ENCODE results near the gene FREM1.

The FREM1 gene

GRCh38 chr9:14909961-14910805 lies at the start of gene FREM1:
TSS of gene FREM1 (minus strand) at chr9:14910428. CDS start at chr9:14868977, 41,451 bp downstream.
- CTCF ChIA-PET = interaction anchor here (0.6 kb wide), 1 partner anchor 785 kb away, joined by 4 read pairs; no protein-coding TSS in a partner anchor
- Mint-ChIP-seq H3K27me3 (no peaks in the 10 kb centered on the region), H3K27ac (no peak within 1 kb of the TSS), H3K4me1 (no peaks in the 10 kb centered on the region), H3K36me3 (no peaks in the 10 kb centered on the region), H3K9me3 (no peaks in the 10 kb centered on the region), H3K4me3 (no peak within 1 kb of the TSS)
- no peak for DNase-seq

- DNase-seq = no peak
- H3K27ac Mint-ChIP-seq = peak overlapping the region; percentile 6
- peaks cover 2% of the 10 kb centered on the region for H3K9me3 Mint-ChIP-seq
- no peak overlapping the region for H3K4me3 Mint-ChIP-seq
- H3K36me3 Mint-ChIP-seq = peaks cover 3% of the 10 kb centered on the region
- H3K27me3 Mint-ChIP-seq = peaks cover 5% of the 10 kb centered on the region
- peaks cover 29% of the 10 kb centered on the region for H3K4me1 Mint-ChIP-seq
- CTCF ChIA-PET = no interaction called here
These were observed 48.8 kb upstream of the FREM1 start for GRCh38 chr9:14958989-14959388.

GRCh38 chr9:14957109-14957508 lies 46.9 kb upstream of the FREM1 start:
- Mint-ChIP-seq H3K27me3 (peaks cover 5% of the 10 kb centered on the region), H3K9me3 (peaks cover 2% of the 10 kb centered on the region), H3K4me1 (peaks cover 29% of the 10 kb centered on the region), H3K4me3 (no peak overlapping the region), H3K36me3 (peaks cover 3% of the 10 kb centered on the region), H3K27ac (no peak overlapping the region)
- no peak for DNase-seq
- CTCF ChIA-PET = no interaction called here

- Mint-ChIP-seq H3K36me3 (no peaks in the 10 kb centered on the region), H3K4me1 (peaks cover 21% of the 10 kb centered on the region), H3K27ac (no peak overlapping the region), H3K4me3 (no peak overlapping the region), H3K9me3 (peaks cover 2% of the 10 kb centered on the region), H3K27me3 (peaks cover 5% of the 10 kb centered on the region)
- DNase-seq = no peak
- CTCF ChIA-PET = no interaction called here
These were observed 46.0 kb upstream of the FREM1 start for GRCh38 chr9:14956208-14956607.

DNA sequence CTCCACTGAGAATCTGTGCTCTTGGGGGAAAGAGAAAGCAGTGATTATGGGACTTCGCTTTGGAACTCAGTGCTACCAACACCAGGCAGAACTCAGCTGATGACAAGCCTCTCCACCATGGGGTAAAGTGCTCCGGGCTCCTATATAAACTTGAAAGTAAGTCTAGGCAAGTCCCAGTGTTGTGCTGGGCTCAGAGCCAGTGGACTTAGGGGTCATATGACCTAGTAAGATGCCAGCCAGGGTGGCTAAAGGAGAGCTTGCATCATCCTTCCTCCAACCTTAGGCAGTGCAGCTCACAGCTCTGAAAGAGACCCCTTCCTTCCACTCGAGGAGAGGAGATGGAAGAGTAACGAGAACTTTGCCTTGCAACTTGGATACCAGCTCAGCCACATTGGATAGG lies 35.1 kb upstream of the FREM1 start:
- no peak overlapping the region for H3K4me3 Mint-ChIP-seq
- H3K27me3 Mint-ChIP-seq = no peaks in the 10 kb centered on the region
- H3K27ac Mint-ChIP-seq = no peak overlapping the region
- H3K4me1 Mint-ChIP-seq = no peaks in the 10 kb centered on the region
- no peaks in the 10 kb centered on the region for H3K36me3 Mint-ChIP-seq
- no peak for DNase-seq
- CTCF ChIA-PET = interaction anchor here (1.0 kb wide), 1 partner anchor 10 kb away, joined by 5 read pairs; no protein-coding TSS in a partner anchor
- H3K9me3 Mint-ChIP-seq = no peaks in the 10 kb centered on the region

DNA sequence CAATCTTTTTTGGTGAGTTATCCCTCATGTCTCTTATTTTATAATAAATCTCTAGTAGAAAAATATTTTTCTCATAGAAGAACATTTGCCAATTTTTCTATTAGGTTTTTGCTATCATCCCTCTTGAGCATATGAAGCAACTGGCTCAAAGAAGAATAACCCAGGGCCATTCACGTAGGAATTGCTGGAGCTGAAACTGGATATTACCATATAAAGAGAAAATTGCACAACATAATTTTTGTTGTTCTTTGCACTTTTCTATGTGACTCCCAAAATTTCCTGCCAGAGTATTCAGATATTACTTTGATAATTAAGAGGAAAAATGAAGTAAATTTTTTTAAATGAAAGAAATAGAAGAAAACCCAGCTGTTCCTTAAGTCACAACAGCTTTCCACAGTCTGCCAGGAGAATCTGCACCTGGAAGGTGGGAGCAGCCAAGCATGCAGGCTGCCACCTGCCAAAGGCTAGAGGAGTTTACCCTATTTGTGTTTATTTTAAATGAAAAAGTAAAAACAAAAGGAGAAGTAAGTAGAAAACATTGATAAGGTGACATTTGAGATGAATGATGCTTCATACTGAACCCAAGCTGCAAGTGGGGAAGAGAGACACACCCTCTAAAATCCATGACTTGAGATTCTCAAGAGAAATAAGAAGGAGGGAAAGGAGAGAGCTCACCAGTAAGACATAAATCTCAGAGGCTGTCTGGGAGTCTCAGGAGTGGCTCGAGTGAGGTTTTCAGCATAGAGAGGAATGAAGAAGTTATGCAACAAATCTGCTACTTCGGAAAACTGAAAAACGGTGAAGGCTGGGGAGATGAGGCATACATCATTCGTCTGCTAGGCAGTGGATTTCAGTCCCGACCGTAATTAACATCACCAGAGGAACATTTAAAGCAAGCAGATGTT lies 31.5 kb upstream of the FREM1 start:
- H3K4me3 Mint-ChIP-seq = no peak overlapping the region
- H3K27ac Mint-ChIP-seq = no peak overlapping the region
- CTCF ChIA-PET = no interaction called here
- H3K9me3 Mint-ChIP-seq = no peaks in the 10 kb centered on the region
- H3K27me3 Mint-ChIP-seq = no peaks in the 10 kb centered on the region
- no peaks in the 10 kb centered on the region for H3K36me3 Mint-ChIP-seq
- no peak for DNase-seq
- H3K4me1 Mint-ChIP-seq = no peaks in the 10 kb centered on the region

GRCh38 chr9:14939378-14939777 lies 29.1 kb upstream of the FREM1 start:
- Mint-ChIP-seq H3K27me3 (no peaks in the 10 kb centered on the region), H3K27ac (no peak overlapping the region), H3K9me3 (no peaks in the 10 kb centered on the region), H3K4me3 (no peak overlapping the region), H3K4me1 (no peaks in the 10 kb centered on the region), H3K36me3 (no peaks in the 10 kb centered on the region)
- CTCF ChIA-PET = no interaction called here
- no peak for DNase-seq

DNA sequence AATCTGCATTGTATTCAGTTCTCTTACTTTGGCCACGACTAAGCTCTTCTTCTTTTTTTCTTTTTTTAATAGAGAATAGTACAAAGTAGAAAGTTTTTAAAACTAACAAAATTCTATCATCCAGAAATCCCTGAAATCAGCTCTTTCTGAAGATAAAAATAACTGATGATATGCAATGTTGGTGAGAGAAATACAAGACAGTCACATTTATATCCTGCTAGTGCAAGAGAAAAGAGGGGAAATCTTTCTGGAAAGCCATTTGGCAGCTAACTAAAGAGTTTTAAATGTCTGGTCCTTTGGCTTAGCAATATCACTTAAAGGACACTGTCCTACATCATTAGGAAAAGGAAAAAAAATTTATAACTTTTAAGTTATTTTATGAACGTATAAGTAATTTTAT lies 27.0 kb upstream of the FREM1 start:
- Mint-ChIP-seq H3K27ac (no peak overlapping the region), H3K9me3 (no peaks in the 10 kb centered on the region), H3K4me3 (no peak overlapping the region), H3K27me3 (no peaks in the 10 kb centered on the region), H3K4me1 (no peaks in the 10 kb centered on the region), H3K36me3 (no peaks in the 10 kb centered on the region)
- DNase-seq = no peak
- CTCF ChIA-PET = interaction anchor here (0.7 to 1.2 kb wide), 2 partner anchors 26 to 201 kb away, joined by 3 read pairs; no protein-coding TSS in a partner anchor

DNA sequence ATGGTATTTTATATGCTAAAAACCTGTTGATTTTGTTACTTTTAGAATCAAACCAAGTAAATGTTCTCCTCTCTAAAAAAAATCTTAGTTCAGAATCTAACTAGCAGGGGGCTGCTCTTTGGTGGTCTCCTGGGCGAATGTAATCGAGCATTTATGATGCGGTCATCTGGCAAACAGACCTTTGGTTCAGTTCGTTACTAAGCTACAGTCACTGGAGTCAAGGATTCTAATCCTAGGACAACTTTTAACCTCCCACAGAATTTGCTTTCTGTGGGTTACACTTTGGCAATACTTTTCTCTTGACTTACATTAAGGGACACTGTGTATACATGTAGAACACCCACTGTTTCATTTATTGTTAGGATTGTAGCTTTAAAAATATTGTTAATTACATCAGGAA lies 26.3 kb upstream of the FREM1 start:
- Mint-ChIP-seq H3K4me1 (no peaks in the 10 kb centered on the region), H3K36me3 (no peaks in the 10 kb centered on the region), H3K4me3 (no peak overlapping the region), H3K27me3 (no peaks in the 10 kb centered on the region), H3K9me3 (no peaks in the 10 kb centered on the region), H3K27ac (no peak overlapping the region)
- DNase-seq = no peak
- CTCF ChIA-PET = interaction anchor here (0.7 to 1.2 kb wide), 2 partner anchors 26 to 201 kb away, joined by 3 read pairs; no protein-coding TSS in a partner anchor

DNA sequence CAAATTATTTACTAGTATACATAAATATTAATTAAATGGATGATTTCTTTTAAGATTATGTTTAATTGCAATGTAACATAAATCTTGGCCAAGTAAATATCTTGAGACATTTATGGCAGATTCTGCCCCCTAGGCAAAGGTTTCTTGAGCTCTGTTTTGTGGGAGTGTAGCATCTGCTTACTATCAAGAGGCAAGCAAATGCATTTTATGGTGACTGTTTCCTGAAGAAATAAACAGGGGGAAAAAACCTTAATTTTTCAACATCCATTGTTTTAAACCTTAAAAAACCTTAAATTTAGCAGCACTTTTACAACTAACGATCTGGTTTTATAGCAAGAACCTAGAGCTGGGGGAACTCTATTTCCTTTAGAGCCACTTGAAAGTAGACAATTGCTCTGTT lies 25.7 kb upstream of the FREM1 start:
- Mint-ChIP-seq H3K36me3 (no peaks in the 10 kb centered on the region), H3K27ac (no peak overlapping the region), H3K4me1 (no peaks in the 10 kb centered on the region), H3K9me3 (no peaks in the 10 kb centered on the region), H3K4me3 (no peak overlapping the region), H3K27me3 (no peaks in the 10 kb centered on the region)
- CTCF ChIA-PET = interaction anchor here (0.7 to 1.2 kb wide), 2 partner anchors 10 to 202 kb away, joined by 3 to 5 read pairs; no protein-coding TSS in a partner anchor
- no peak for DNase-seq

DNA sequence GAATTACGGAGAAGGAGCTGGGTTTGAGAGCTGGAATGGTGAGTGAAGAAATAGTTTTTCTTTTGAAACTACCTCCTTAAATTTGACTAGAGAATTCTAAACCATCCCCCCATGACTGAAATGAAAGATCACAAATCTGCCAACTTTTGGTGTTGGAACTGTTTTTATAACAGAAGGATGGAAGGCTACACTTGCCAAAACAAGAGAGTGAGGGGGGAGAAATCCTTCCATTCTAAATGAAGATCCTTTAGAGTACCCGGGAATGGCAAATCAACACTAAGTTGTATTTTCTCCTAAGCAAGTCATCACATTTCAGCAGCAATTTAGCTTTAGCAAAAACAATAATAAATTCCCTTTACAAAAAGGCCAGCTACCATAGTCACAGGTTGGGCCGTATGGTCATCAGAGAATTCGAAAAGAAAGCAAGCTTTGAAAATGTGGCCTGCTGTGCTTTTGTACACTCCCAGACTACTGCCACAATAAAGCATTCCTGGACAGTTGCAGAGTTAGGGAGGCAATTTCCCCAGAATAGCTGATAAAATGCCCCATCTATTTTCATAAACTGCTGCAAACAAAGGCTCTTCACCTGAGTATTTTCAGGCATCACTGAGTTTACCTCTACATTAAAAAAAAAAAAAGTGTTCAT lies 25.0 kb upstream of the FREM1 start:
- no peak overlapping the region for H3K27ac Mint-ChIP-seq
- no peaks in the 10 kb centered on the region for H3K4me1 Mint-ChIP-seq
- H3K36me3 Mint-ChIP-seq = no peaks in the 10 kb centered on the region
- CTCF ChIA-PET = interaction anchor here (0.7 kb wide), 1 partner anchor 11 kb away, joined by 5 read pairs; no protein-coding TSS in a partner anchor
- no peak overlapping the region for H3K4me3 Mint-ChIP-seq
- DNase-seq = no peak
- H3K9me3 Mint-ChIP-seq = no peaks in the 10 kb centered on the region
- no peaks in the 10 kb centered on the region for H3K27me3 Mint-ChIP-seq

DNA sequence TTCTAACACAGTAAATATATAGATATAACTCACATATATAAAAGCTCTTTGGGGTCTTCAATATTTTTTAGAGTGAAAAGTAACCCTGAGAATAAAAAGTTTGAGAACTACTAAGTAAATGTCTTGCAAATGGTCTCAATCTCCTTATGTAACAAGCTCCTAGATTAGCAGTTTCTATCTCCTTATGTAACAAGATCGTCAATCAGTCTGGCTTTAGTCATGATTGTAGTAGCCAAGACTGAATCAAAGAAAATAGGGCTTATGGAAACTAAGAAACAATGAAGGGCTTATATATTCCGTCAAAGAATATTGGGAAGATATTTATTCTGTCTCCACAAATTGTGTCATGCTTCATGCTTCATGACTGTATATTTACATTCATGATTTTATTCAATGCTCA lies 22.4 kb upstream of the FREM1 start:
- CTCF ChIA-PET = no interaction called here
- no peak for DNase-seq
- Mint-ChIP-seq H3K27me3 (no peaks in the 10 kb centered on the region), H3K36me3 (no peaks in the 10 kb centered on the region), H3K27ac (no peak overlapping the region), H3K4me3 (no peak overlapping the region), H3K9me3 (no peaks in the 10 kb centered on the region), H3K4me1 (no peaks in the 10 kb centered on the region)

- H3K4me1 Mint-ChIP-seq = no peaks in the 10 kb centered on the region
These were observed 22.0 kb upstream of the FREM1 start for GRCh38 chr9:14932231-14932630.

More at GRCh38 chr9:14932231-14932630, 22.0 kb upstream of the FREM1 start:
- Mint-ChIP-seq H3K9me3 (no peaks in the 10 kb centered on the region), H3K27ac (no peak overlapping the region), H3K4me3 (no peak overlapping the region), H3K27me3 (no peaks in the 10 kb centered on the region), H3K36me3 (no peaks in the 10 kb centered on the region)
- CTCF ChIA-PET = no interaction called here
- DNase-seq = no peak

Data from activated naive CD4-positive, alpha-beta T cell treated with anti-CD3 and anti-CD28 coated beads, Interleukin-2, amount 10 ng/mL, durations not matched to agents 7 days and 5 days (primary cell).